Muscle of leg (tissue), 11 donors: Measurements from ENCODE around the gene VPS16. TPM values are rescaled to one million over a fixed set of nuclear protein-coding genes. Genes with fewer than 3 reads are reported as not detected.

Experiments used
- DNase-seq: peaks from one replicate; pipeline ENCODE4 v3.0.0; 2013
- H3K27ac ChIP-seq: one replicate; pipeline ENCODE4 v1.5.1; 2013; ENCODE audit warnings: mild to moderate bottlenecking, low read length, control low read depth
- H3K27me3 ChIP-seq: one replicate; pipeline ENCODE4 v1.6.1; 2013; ENCODE audit warnings: low read length; ENCODE audit not compliant: control insufficient read depth, insufficient read depth
- H3K36me3 ChIP-seq: one replicate; pipeline ENCODE4 v1.6.1; 2013; ENCODE audit warnings: low read length; ENCODE audit not compliant: control insufficient read depth, insufficient read depth
- H3K4me1 ChIP-seq: one replicate; pipeline ENCODE4 v1.6.1; 2013; ENCODE audit warnings: low read length; ENCODE audit not compliant: control insufficient read depth, insufficient read depth
- H3K4me3 ChIP-seq: one replicate; pipeline ENCODE4 v1.5.1; 2013; ENCODE audit warnings: low read length, control low read depth
- H3K9me3 ChIP-seq: replicated peaks from 2 replicates; pipeline ENCODE4 v1.6.1; 2013; ENCODE audit warnings: low read depth, low read length; ENCODE audit not compliant: control insufficient read depth
- WGBS: methylation state at CpG from one replicate; pipeline ENCODE4 v1.1.5; 2013; ENCODE audit warnings: missing lambda C conversion rate; ENCODE audit not compliant: insufficient coverage; 5-methylcytosine and 5-hydroxymethylcytosine counted together
- polyA plus RNA-seq, 8 donors: library from polyadenylated mRNA; unstranded; fragments of 120-200 nt; gene quantifications; one replicate each; pipeline versions ENCODE4 v1.2.1 to v1.2.3, GENCODE V29; 2013; ENCODE audit warnings: inconsistent platforms in 1 of 8, low replicate concordance in 1 of 8; ENCODE audit not compliant: insufficient read length in 8 of 8, insufficient read depth in 1 of 8
- total RNA-seq: library from RNA; stranded (reverse); fragments of 120-200 nt; gene quantifications from one replicate; pipeline ENCODE4 v1.2.4, GENCODE V29; 2013

VPS16 gene
- total and polyA plus RNA-seq, 9 donors: 21.5 to 28.9 (median 23.7) TPM

DNA sequence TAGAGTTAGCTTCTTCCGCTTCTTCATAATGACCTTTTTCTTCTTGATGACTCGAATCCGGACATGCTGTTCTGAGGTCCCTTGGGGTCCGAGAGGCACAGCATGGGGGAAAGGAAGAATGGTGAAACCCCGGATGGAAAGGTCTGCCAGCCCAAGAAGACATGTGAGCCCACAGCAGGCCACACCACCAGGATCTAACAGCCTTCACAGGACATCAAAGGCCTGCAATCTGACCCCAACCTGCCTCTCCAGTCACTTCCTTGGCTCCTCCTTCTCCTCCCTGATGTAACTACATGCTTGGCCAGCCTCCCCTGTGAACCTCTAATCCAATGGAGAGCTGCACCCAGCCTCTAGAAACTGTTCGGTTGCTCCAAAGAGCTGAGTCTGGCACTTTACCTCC is 41.7 kb upstream of the VPS16 start:
- peaks cover 23% of the 10 kb centered on the region for H3K4me1 ChIP-seq
- no peaks in the 10 kb centered on the region for H3K9me3 ChIP-seq
- 13% methylated on average over 1 of the region's 6 CpGs for WGBS
- peaks cover 34% of the 10 kb centered on the region for H3K27me3 ChIP-seq
- peaks cover 31% of the 10 kb centered on the region for H3K36me3 ChIP-seq
- DNase-seq: no peak
- H3K27ac ChIP-seq: no peak overlapping the region
- H3K4me3 ChIP-seq: peak overlapping the region; percentile 10

DNA sequence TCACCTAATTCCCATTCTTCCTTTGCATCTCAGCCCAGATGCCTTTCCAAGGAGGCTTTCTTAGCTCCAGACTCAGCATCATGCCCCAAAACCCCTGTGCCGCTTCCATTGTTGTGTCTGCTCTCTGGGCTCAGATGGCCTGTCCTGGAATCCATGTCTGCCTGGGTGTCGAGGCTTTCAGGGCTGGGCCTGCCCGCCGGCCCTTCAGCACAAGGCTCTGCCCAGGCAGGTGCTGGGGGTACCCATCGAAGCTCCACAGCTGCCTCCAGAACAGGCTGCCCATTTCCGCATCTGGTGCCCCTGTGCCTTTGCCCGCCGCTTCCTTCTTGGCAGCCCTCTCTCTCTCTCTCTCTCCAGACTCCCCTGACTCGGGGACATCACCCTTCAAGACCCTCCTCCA is 41.3 kb upstream of the VPS16 start:
- H3K4me1 ChIP-seq: peaks cover 23% of the 10 kb centered on the region
- H3K9me3 ChIP-seq: no peaks in the 10 kb centered on the region
- peaks cover 31% of the 10 kb centered on the region for H3K36me3 ChIP-seq
- H3K27ac ChIP-seq: peak overlapping the region; percentile 49
- DNase-seq: no peak
- peak overlapping the region; percentile 74 for H3K4me3 ChIP-seq
- H3K27me3 ChIP-seq: peaks cover 39% of the 10 kb centered on the region
- 13% methylated on average over 9 of the region's 9 CpGs for WGBS

- Histone ChIP-seq H3K27ac (peak overlapping the region; percentile 65), H3K27me3 (peaks cover 45% of the 10 kb centered on the region), H3K4me1 (peaks cover 27% of the 10 kb centered on the region), H3K9me3 (no peaks in the 10 kb centered on the region), H3K36me3 (peaks cover 29% of the 10 kb centered on the region), H3K4me3 (peak overlapping the region; percentile 74)
- 1% methylated on average over 46 of the region's 61 CpGs for WGBS
- DNase-seq: peak; percentile 60
Measured at GRCh38 chr20:2799688-2800520, 40.6 kb upstream of the VPS16 start.

GRCh38 chr20:2800521-2801285 is 39.8 kb upstream of the VPS16 start, which contains the start of gene CPXM1:
CPXM1 (minus strand) TSS chr20:2800627; CDS start chr20:2800572, 55 bp downstream.
- Histone ChIP-seq H3K9me3 (no peaks in the 10 kb centered on the region), H3K27me3 (peaks cover 53% of the 10 kb centered on the region), H3K4me1 (peaks cover 29% of the 10 kb centered on the region), H3K36me3 (peaks cover 21% of the 10 kb centered on the region), H3K4me3 (peak within 1 kb of the TSS; percentile 74), H3K27ac (peak within 1 kb of the TSS; percentile 65)
- WGBS: 0% methylated on average over 40 of the region's 52 CpGs
- peak; percentile 75 for DNase-seq

DNA sequence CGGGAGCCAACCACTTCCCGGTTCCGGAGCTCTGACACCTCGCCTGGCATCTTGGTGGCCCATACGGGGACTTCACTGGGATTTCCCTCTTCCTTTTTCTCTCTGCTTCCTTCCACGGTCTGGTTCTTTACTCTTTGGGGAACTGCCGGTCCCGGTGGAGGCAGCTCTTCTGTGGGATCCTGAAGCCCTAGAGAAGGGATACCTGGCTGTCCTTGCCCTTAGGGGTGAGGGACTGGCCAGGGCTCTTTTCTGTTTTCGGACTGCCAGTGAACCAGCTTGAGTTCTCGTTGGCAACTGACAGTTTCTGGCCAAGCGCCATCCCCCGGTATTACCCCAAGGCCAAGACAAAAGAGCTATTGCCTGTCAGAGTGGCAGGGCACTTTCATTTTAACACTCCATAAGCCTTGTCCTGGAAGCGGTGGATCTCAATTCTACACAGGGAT is 39.2 kb upstream of the VPS16 start:
- Histone ChIP-seq H3K4me1 (peaks cover 29% of the 10 kb centered on the region), H3K4me3 (peak overlapping the region; percentile 74), H3K27ac (no peak overlapping the region), H3K36me3 (peaks cover 21% of the 10 kb centered on the region), H3K27me3 (peaks cover 59% of the 10 kb centered on the region), H3K9me3 (no peaks in the 10 kb centered on the region)
- 6% methylated on average over 11 of the region's 13 CpGs for WGBS
- DNase-seq: no peak

DNA sequence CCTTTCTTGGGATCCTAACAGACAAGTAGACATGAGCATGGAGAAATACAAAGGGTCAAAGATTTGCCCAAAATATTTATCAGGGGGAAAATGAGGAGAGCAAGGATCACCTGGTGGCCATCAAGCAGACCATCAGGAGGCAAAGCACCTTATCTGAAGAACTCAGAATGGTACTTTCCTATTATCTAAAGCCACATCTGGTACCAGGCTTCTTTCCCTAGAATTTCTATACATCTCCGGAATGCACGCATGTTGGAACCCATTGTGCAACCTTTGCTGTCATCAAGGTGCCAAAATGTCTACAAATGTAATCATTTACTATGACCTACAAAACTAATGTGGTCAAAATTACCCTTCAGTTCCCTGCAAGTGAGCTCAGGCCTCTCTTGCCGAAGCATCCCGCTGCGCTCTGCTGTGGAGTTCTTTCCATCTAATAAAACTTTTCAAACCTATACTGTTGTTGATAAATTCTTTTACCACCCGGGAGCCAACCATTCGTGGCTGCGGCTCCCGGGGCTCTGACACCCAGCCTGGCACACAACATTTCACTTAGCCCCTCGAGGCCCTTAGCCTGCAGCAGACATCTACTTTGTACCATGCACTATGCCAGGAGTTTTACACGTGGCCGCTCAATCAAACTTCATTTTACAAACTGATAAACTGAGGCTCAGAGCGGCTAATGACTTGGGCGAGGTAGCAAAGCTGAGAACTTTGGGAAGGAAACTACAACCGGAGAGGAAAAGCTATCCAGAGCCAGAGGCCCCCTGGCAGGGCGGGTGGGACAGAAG is 36.3 kb upstream of the VPS16 start:
- Histone ChIP-seq H3K27me3 (peaks cover 80% of the 10 kb centered on the region), H3K36me3 (no peaks in the 10 kb centered on the region), H3K4me1 (peaks cover 24% of the 10 kb centered on the region), H3K4me3 (no peak overlapping the region), H3K27ac (no peak overlapping the region), H3K9me3 (no peaks in the 10 kb centered on the region)
- WGBS: 43% methylated on average over 14 of the region's 16 CpGs
- DNase-seq: no peak

DNA sequence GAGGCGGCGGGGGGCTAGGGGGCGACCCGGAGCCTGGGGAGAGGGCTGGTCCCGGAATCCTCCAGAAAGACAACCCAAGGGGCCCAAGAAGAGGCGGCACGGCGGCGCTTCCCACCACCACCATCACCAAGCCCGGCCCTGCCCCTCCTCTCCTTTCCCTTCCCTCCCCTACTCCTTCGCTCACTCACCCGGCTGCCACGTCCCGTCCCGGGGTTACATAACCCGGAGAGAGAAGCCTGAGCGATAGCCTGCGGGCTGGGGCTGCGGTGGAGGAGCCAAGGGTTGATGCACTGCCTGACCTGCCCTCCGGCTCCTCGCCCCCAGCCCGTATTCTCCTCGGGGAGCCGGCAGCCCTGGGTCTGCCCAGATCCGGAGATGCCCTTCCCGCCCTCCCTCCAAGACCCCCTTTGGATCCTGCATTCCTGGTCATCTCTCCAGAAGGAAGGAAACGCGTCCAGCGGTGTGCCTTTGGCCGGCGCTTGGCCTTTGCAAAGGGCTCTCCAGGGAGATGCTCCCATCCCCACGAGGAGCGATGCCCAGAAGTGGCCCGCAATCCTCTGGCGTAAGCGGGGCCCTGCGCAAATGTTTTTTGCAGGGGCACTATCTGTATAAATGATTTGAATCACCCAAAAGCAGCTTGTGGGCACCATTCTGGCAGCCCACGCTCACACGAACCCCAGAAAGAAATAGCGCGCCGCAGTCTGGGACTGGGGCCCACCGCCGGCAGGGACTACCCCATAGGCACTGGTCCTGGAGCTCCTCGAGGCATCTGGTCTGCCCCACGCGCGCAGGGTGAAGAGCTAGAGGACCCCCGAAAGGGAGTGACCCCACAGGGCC is 35.5 kb upstream of the VPS16 start:
- Histone ChIP-seq H3K27me3 (peaks cover 77% of the 10 kb centered on the region), H3K9me3 (no peaks in the 10 kb centered on the region), H3K27ac (no peak overlapping the region), H3K36me3 (no peaks in the 10 kb centered on the region), H3K4me3 (no peak overlapping the region), H3K4me1 (peaks cover 16% of the 10 kb centered on the region)
- 4% methylated on average over 41 of the region's 49 CpGs for WGBS
- DNase-seq: no peak

DNA sequence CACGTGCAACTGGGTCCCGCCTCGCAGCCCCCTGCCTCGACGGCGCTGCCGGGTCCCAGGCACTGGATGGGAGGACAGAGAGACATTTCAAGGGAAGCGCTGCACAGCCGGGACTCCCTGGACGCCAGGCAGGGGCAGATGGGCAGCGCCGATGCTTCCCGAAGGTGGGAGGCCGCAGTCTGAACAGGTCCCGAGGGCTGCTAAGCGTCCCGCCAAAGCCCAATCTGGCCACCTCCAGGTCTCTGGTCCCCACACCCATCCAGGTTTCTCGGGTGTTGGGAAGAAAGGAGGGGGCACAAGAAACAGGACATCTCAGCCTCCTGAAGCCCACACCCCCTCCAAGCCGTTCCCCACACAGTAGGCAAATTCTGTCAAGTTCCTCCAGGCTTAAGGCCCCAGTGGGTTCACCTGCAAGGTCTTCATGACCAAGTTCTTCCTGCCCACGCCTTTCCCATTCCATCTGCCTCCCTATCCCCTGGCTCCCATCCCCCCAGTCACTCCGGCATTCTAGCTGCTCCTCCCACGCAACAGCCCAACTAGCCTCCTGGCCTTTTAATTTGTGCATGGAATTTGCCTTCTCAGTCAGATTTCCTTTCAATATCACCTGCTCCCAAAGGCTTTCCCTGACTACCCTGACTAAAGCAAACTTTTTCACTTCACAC is 34.7 kb upstream of the VPS16 start:
- no peak for DNase-seq
- Histone ChIP-seq H3K9me3 (no peaks in the 10 kb centered on the region), H3K4me3 (no peak overlapping the region), H3K4me1 (peaks cover 14% of the 10 kb centered on the region), H3K36me3 (no peaks in the 10 kb centered on the region), H3K27me3 (peaks cover 75% of the 10 kb centered on the region), H3K27ac (no peak overlapping the region)
- 7% methylated on average over 19 of the region's 22 CpGs for WGBS

DNA sequence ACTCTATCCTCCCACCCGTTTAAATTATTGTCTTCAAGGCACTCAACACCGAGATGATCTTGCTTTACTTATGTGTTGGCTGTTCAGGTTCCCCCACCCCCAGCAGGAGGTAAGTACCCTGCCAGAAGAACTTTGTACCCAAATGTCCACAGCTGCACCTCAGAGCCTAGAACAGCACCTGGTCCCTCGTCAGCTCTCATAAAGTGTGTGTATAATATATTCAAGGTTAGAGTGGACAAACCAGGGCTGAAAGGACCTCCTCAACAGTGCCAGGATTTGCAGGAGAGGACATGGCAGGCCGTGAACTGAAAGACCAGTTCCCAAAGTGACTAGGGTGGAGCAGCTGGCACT is 34.2 kb upstream of the VPS16 start:
- WGBS: 7% methylated on average over 3 of the region's 4 CpGs
- H3K36me3 ChIP-seq: no peaks in the 10 kb centered on the region

More for the DNA sequence above, 34.2 kb upstream of the VPS16 start:
- H3K27ac ChIP-seq: no peak overlapping the region
- no peak for DNase-seq
- peaks cover 9% of the 10 kb centered on the region for H3K4me1 ChIP-seq
- no peaks in the 10 kb centered on the region for H3K9me3 ChIP-seq
- no peak overlapping the region for H3K4me3 ChIP-seq
- peaks cover 70% of the 10 kb centered on the region for H3K27me3 ChIP-seq
